T follicular helper cell (primary cell): ENCODE data around the gene KRT40.

Experiments
- DNase-seq: peaks from one replicate; pipeline ENCODE4 v3.0.0-alpha.2; 2020; ENCODE audit warnings: low read depth

The KRT40 gene

GRCh38 chr17:40996829-40997228 is 12.7 kb upstream of the KRT40 start:
- no peak for DNase-seq

- DNase-seq = no peak
These were observed 11.0 kb upstream of the KRT40 start for GRCh38 chr17:40995116-40995515.

- no peak for DNase-seq
These were observed 9.7 kb upstream of the KRT40 start, which contains the start of gene KRTAP3-3 for GRCh38 chr17:40993839-40994238. TSS of gene KRTAP3-3 (minus strand) at chr17:40994164. CDS start at chr17:40994097, 67 bp downstream.

GRCh38 chr17:40993084-40993483 is 9.0 kb upstream of the KRT40 start:
- DNase-seq = no peak

GRCh38 chr17:40992666-40993065 is 8.5 kb upstream of the KRT40 start:
- no peak for DNase-seq

GRCh38 chr17:40986920-40987319 is 2.8 kb upstream of the KRT40 start:
- no peak for DNase-seq

GRCh38 chr17:40981115-40981514 is 3.0 kb downstream of the KRT40 start:
- no peak for DNase-seq

- no peak for DNase-seq
These were observed 3.5 kb downstream of the KRT40 start for GRCh38 chr17:40980596-40980995.

- no peak for DNase-seq
These were observed 4.0 kb downstream of the KRT40 start for GRCh38 chr17:40980117-40980516.

GRCh38 chr17:40978575-40979151 is 5.5 kb downstream of the KRT40 start:
- DNase-seq = no peak

GRCh38 chr17:40975516-40975915 is 8.6 kb downstream of the KRT40 start:
- no peak for DNase-seq

- no peak for DNase-seq
These were observed 9.8 kb downstream of the KRT40 start for GRCh38 chr17:40974366-40974765.

GRCh38 chr17:40967582-40967981 is 16.5 kb downstream of the KRT40 start:
- DNase-seq = no peak

- no peak for DNase-seq
These were observed 17.3 kb downstream of the KRT40 start, which contains the start of gene KRT39 for GRCh38 chr17:40966848-40967247. TSS of gene KRT39 (minus strand) at chr17:40966948. CDS start at chr17:40966856, 92 bp downstream.

- no peak for DNase-seq
These were observed 20.3 kb downstream of the KRT40 start for GRCh38 chr17:40963838-40964237.

GRCh38 chr17:40962059-40962561 is 22.0 kb downstream of the KRT40 start:
- no peak for DNase-seq

- DNase-seq = no peak
These were observed 22.5 kb downstream of the KRT40 start for GRCh38 chr17:40961591-40961990.

GRCh38 chr17:40960144-40960543 is 24.0 kb downstream of the KRT40 start:
- no peak for DNase-seq

GRCh38 chr17:40958086-40958953 is 25.8 kb downstream of the KRT40 start:
- no peak for DNase-seq

- no peak for DNase-seq
These were observed 27.5 kb downstream of the KRT40 start for GRCh38 chr17:40956401-40957254.

- no peak for DNase-seq
These were observed 30.2 kb downstream of the KRT40 start for GRCh38 chr17:40953881-40954280.

- DNase-seq = no peak
These were observed 31.5 kb downstream of the KRT40 start for GRCh38 chr17:40952661-40953060.
